ENCODE results near the gene SERPINA3. TPM values are rescaled to one million over a fixed set of nuclear protein-coding genes. Genes with fewer than 3 reads are reported as not detected.

SERPINA3 gene
- total RNA-seq, 1 experiment from 2014 or later, result not detected

DNA sequence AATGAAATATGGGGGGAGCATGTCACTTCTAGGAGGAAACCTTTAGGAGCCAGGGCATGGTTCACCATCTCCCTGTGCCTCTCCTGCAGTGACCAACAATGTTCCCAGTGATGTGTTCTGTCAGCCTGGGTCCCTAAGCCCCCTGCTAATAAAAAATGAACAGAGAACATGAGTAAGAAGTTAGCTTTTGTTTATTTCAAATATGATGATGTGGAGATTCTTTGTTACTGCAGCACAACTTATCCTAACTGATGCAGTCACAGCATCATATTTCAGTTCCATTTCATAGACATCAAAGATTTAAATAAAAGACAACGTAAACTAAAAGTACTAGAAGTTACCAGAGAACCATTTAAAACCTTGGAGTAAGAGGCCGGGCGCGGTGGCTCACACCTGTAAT is 43.9 kb downstream of the SERPINA3 start:
- H3K4me3 ChIP-seq (ENCODE audit: insufficient read depth, low read depth, low read length), result no peak overlapping the region
- H3K36me3 ChIP-seq (replicated peaks; ENCODE audit: control insufficient read depth, insufficient read depth, low read length), result no peaks in the 10 kb centered on the region
- no peak for DNase-seq
- H3K27me3 ChIP-seq (ENCODE audit: control insufficient read depth, insufficient read depth, low read length), result no peaks in the 10 kb centered on the region

DNA sequence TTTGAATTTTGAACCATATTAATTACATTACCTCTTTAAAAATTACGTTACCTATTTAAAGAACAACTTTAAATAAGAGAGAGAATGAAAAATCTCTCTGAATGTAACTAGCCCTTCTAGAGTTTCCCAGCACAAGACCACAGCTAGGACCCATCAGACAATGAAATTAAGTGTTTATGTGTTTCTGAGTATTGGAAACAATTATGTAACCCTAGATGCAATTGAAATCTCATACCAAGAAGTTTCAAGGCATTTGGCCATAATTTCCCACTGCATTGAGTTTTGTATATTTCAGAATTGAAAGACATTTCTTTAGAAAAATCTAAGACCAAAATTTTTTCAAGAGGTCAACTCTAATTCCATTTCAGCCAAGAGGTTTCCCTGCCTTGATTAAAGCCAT is 47.1 kb downstream of the SERPINA3 start:
- Histone ChIP-seq H3K36me3 (replicated peaks; ENCODE audit: control insufficient read depth, insufficient read depth, low read length) (no peaks in the 10 kb centered on the region), H3K27me3 (ENCODE audit: control insufficient read depth, insufficient read depth, low read length) (no peaks in the 10 kb centered on the region), H3K4me3 (ENCODE audit: insufficient read depth, low read depth, low read length) (no peak overlapping the region)
- DNase-seq, result no peak

DNA sequence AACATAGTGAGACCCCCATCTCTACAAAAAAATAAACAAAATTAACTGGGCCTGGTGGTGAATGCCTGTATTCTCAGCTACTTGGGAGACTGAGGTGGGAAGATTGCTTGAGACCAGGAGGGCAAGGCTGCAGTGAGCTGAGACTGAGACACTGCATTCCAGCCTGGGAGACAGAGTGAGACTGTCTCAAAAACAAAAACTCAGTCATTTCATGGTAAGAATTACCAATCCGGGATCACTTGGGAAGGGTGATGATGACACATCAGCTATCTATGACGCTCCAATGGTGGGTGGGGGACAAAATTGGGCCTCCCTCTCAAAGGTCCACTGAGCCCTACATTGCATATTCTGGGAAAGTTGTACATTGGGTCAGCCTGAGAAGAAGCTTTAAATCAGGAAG is 47.7 kb downstream of the SERPINA3 start:
- no peaks in the 10 kb centered on the region for H3K36me3 ChIP-seq (replicated peaks; ENCODE audit: control insufficient read depth, insufficient read depth, low read length)
- DNase-seq, result no peak
- H3K4me3 ChIP-seq (ENCODE audit: insufficient read depth, low read depth, low read length), result no peak overlapping the region
- no peaks in the 10 kb centered on the region for H3K27me3 ChIP-seq (ENCODE audit: control insufficient read depth, insufficient read depth, low read length)

DNA sequence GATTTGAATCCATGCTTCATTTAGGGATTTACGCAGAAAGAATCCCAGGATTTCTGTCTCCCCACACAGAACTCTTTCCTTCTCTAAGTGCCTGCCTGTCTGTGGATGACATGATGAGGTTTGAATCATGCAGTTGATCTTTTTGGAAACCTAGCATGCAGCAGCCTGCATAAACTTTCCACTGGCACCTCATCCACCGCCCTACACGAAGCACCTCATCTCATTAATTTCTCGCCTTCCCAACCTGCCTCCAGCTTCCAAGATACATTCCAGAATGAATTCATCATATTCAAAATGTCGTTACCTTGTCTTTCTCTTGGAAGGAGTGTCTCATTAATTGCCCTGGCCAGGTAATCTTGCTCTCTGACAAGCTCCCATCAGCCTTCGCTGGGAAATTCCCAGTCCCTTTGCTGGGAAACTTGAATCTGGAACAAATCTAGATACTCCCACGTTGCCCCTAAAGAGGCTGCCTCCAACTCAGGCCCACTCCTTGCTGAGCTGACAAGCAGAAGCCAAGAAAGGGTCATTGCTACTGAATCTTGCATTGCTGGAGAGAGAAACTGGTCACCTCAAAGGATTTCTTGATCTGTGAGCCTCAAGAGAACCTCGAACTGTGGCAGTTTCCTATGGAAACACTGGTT is 48.2 kb downstream of the SERPINA3 start:
- Histone ChIP-seq H3K4me3 (ENCODE audit: insufficient read depth, low read depth, low read length) (no peak overlapping the region), H3K36me3 (replicated peaks; ENCODE audit: control insufficient read depth, insufficient read depth, low read length) (no peaks in the 10 kb centered on the region), H3K27me3 (ENCODE audit: control insufficient read depth, insufficient read depth, low read length) (no peaks in the 10 kb centered on the region)
- no peak for DNase-seq

DNA sequence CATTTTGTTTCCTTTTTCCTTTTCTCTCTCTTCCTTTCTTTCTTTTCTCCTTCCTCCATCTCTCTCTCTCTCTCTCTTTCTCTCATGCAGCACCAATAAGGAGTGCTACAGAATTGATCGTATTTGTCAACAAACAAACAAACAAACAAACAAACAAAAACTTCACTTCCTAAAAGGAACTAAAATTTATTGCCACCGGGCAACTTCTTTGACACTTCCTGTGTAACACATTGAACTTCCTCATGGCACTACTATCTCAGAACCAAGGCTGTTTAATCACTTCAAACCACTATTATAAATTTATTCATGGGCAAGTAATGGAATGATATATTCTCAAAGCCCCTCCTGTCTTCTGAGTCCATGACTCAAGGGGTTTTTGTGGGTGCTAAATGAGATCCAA is 51.3 kb downstream of the SERPINA3 start:
- DNase-seq, result no peak
- Histone ChIP-seq H3K36me3 (replicated peaks; ENCODE audit: control insufficient read depth, insufficient read depth, low read length) (no peaks in the 10 kb centered on the region), H3K4me3 (ENCODE audit: insufficient read depth, low read depth, low read length) (no peak overlapping the region), H3K27me3 (ENCODE audit: control insufficient read depth, insufficient read depth, low read length) (no peaks in the 10 kb centered on the region)

DNA sequence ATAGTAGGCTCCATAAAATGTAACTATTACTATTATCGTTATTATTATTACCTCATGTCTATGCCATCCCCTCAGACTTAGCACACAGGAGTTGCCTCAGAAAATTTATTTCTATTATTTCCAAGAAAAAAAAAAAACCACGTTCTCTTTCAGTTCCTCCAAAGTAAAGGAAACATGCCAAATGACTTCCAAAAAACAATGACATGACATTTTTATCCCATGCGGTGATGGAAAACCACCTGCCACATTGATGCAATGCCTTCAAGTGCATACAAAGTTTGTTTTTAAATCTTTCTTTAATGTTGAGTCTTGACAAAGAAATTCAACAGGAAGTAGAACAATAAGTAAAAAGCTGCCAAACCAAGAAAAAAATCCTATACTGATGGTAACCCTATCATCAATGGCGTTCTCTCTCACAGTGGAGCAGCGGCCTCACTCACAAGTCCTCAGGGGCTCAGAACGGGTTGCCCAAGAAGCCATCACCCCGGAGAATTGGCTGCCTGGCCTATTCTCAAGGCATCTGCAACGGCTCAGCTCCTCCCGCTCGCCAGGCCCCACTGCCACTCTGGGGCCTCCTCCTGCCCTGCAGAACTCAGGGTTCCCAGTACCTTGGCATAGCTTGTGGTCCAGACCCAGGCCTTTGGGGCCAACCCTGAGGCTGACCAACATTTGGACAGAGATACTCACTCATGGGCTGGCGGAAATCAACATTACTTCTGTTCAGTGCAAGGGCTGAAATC is 51.9 kb downstream of the SERPINA3 start:
- Histone ChIP-seq H3K36me3 (replicated peaks; ENCODE audit: control insufficient read depth, insufficient read depth, low read length) (no peaks in the 10 kb centered on the region), H3K27me3 (ENCODE audit: control insufficient read depth, insufficient read depth, low read length) (no peaks in the 10 kb centered on the region), H3K4me3 (ENCODE audit: insufficient read depth, low read depth, low read length) (no peak overlapping the region)
- DNase-seq, result no peak

DNA sequence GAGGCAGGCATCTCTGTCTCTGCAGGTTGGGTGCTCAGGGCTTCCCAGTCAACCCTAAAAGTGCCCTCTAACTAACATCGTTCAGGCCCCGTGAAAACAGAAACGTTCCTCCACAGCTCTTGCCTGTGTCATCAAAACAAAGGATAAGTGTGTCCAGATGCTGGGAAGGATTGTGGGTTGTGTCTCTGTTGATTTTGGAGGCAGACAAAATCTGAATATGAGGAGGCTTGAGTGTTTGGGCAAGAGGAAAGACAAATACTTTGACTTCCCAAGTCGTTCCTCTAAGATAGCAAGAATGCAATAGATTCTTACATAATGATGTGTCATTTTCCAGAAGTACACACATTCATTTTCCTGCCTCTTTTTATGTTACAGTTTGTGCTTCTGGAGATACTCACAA is 52.9 kb downstream of the SERPINA3 start:
- no peak overlapping the region for H3K4me3 ChIP-seq (ENCODE audit: insufficient read depth, low read depth, low read length)
- DNase-seq, result no peak
- H3K36me3 ChIP-seq (replicated peaks; ENCODE audit: control insufficient read depth, insufficient read depth, low read length), result no peaks in the 10 kb centered on the region
- no peaks in the 10 kb centered on the region for H3K27me3 ChIP-seq (ENCODE audit: control insufficient read depth, insufficient read depth, low read length)

DNA sequence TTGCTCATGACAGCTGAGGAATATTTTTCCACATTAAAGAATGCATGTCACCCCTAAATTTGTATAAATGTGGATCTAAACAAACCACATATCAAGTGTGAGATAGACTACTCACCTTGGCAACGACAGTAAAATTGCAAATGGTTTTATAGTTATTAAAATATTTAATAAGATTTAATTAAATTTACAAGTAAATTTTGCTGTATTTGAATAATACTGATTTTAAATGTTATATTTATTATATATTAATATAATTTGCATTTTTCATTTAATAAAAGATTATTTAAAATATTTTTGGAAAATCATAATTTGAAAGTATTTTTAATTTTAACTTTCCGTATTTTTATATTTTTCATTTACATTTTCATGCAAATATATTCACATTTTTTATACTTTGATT is 53.4 kb downstream of the SERPINA3 start:
- Histone ChIP-seq H3K4me3 (ENCODE audit: insufficient read depth, low read depth, low read length) (no peak overlapping the region), H3K36me3 (replicated peaks; ENCODE audit: control insufficient read depth, insufficient read depth, low read length) (no peaks in the 10 kb centered on the region), H3K27me3 (ENCODE audit: control insufficient read depth, insufficient read depth, low read length) (no peaks in the 10 kb centered on the region)
- no peak for DNase-seq

DNA sequence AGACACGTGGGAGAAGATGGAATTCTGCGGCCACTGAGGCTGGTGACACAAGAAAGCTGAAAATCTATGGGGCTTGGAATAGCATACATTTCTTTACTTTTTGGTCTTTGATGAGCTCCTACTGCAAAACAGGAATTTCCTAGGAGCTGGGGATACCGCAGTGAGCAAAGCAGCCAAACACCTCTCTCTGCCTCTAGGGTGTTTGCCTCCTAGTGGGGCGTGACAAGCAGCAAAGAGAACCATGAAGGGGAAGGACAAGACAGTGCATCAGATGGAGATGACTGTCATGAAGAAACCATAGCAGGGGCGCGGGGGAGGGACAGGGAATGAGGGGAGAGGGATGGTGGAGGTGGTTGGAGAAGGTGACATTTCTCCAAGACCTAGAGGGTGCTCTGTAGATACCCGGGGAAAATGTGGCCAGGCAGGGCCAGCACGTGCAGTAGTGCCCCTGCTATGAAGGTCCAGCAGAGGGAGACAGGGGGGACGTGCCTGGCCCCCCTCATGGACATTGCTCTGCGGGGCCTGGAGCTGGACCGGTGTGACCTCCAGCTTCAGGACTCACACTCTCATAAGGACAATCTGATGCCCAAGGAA is 58.6 kb downstream of the SERPINA3 start:
- DNase-seq, result no peak

DNA sequence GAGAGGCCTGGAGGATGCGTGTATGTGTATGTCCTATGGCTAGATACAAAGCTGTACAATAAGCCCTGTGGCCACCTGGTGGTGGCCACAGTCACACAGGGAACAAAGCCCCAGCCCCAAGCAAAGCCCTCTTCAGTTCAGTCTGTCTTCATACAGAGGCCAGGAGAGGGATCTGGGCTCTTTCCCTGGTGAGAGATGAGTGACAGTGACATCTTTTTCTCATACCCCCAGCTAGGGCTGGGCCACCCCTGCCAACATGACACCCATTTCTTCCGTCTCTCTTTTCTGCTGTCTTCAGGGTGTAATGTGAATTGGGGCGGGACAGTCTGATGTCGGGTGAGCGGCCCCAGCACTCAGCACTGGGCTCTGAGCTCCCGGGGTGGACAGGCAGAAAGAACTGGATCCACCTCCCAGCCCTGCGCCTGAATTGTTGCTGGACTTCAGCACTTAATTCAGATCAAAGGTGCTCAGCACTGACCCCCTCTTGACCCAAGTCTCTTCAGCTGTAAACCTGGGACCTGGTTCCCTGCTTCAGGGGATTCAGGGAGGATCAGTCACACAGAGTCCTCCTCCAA is 59.8 kb downstream of the SERPINA3 start:
- H3K4me3 ChIP-seq (ENCODE audit: insufficient read depth, low read depth, low read length), result no peak overlapping the region
- no peaks in the 10 kb centered on the region for H3K27me3 ChIP-seq (ENCODE audit: control insufficient read depth, insufficient read depth, low read length)
- no peak for DNase-seq
- H3K36me3 ChIP-seq (replicated peaks; ENCODE audit: control insufficient read depth, insufficient read depth, low read length), result no peaks in the 10 kb centered on the region

More for the DNA sequence above, 58.6 kb downstream of the SERPINA3 start:
- H3K4me3 ChIP-seq (ENCODE audit: insufficient read depth, low read depth, low read length), result no peak overlapping the region
- no peaks in the 10 kb centered on the region for H3K27me3 ChIP-seq (ENCODE audit: control insufficient read depth, insufficient read depth, low read length)
- no peaks in the 10 kb centered on the region for H3K36me3 ChIP-seq (replicated peaks; ENCODE audit: control insufficient read depth, insufficient read depth, low read length)

DNA sequence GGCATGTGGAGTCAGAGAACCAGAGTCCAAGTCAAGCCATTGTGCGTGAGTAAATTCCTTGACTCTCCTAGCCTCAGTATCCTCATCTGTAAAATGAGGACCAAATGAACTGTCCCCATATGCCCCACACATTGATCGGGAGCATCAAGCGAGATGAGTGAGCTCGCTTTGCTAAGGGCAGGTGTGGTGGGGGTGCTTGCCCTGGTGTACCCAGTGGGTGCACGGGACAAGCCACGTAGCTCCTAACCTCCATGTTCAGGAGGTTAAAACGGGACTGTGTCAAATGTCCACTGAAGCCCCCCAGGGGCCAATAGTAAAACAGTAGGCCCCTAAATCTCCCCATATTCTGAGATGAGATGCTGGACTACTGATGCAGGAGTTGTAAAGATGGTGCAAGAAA is 60.9 kb downstream of the SERPINA3 start:
- no peak for DNase-seq
- H3K36me3 ChIP-seq (replicated peaks; ENCODE audit: control insufficient read depth, insufficient read depth, low read length), result no peaks in the 10 kb centered on the region
- H3K27me3 ChIP-seq (ENCODE audit: control insufficient read depth, insufficient read depth, low read length), result no peaks in the 10 kb centered on the region; the same call in 1 of the 2 replicates
- H3K4me3 ChIP-seq (ENCODE audit: insufficient read depth, low read depth, low read length), result no peak overlapping the region

Other genes with a start within 250 kb of the SERPINA3 start
- not detected in 2 replicates for gene SERPINA2, start 245.7 kb upstream of the SERPINA3 start, total RNA-seq (2014; rRNA removed; shearing (Covaris generic))
- 0.18 TPM in 1 of 2 replicates, not detected in the other for gene SERPINA1, start 223.8 kb upstream of the SERPINA3 start, total RNA-seq (2014; rRNA removed; shearing (Covaris generic))
- 0.26 and 0.28 TPM in 2 replicates for gene SERPINA11, start 159.6 kb upstream of the SERPINA3 start, total RNA-seq (2014; rRNA removed; shearing (Covaris generic))
- not detected in 2 replicates for gene SERPINA9, start 136.2 kb upstream of the SERPINA3 start, total RNA-seq (2014; rRNA removed; shearing (Covaris generic))
- not detected in 2 replicates for gene SERPINA12, start 102.9 kb upstream of the SERPINA3 start, total RNA-seq (2014; rRNA removed; shearing (Covaris generic))
- not detected in 2 replicates for gene SERPINA4, start 50.9 kb upstream of the SERPINA3 start, total RNA-seq (2014; rRNA removed; shearing (Covaris generic))
- 1.6 and 2.6 TPM in 2 replicates for gene SERPINA5, start 31.0 kb upstream of the SERPINA3 start, total RNA-seq (2014; rRNA removed; shearing (Covaris generic))
- 55.8 and 106 TPM in 2 replicates for gene GSC, start 157.7 kb downstream of the SERPINA3 start, total RNA-seq (2014; rRNA removed; shearing (Covaris generic))